Sigmoid colon (tissue), 7 donors: ENCODE measurements around the gene PPME1. TPM values are rescaled to one million over a fixed set of nuclear protein-coding genes. Genes with fewer than 3 reads are reported as not detected.

Experiments used
- DNase-seq: peaks from one replicate; pipeline ENCODE4 v3.0.0-alpha.2; 2019
- H3K27ac ChIP-seq, 4 donors: fragments of 200-600 bp; sonication (generic); one replicate each; pipeline ENCODE4 v1.5.1; 2016 to 2019; ENCODE audit warnings: mild to moderate bottlenecking in 1 of 4
- H3K27me3 ChIP-seq, 3 donors: fragments of 200-600 bp; sonication (generic); one replicate each; pipeline ENCODE4 v1.5.1; 2019; ENCODE audit warnings: mild to moderate bottlenecking in 1 of 3
- H3K36me3 ChIP-seq, 4 donors: fragments of 200-600 bp; sonication (generic); one replicate each; pipeline ENCODE4 v1.5.1; 2016 to 2019
- H3K4me1 ChIP-seq, 4 donors: fragments of 200-600 bp; sonication (generic); one replicate each; pipeline ENCODE4 v1.5.1; 2017 to 2019
- H3K4me3 ChIP-seq, 4 donors: fragments of 200-600 bp; sonication (generic); one replicate each; pipeline ENCODE4 v1.5.1; 2017 to 2019; ENCODE audit warnings: mild to moderate bottlenecking in 2 of 4, moderate library complexity in 1 of 4
- H3K9me3 ChIP-seq, 4 donors: fragments of 200-600 bp in 3 of 4; sonication (generic) in 3 of 4; one replicate each; pipeline versions ENCODE4 v1.5.1 to v1.6.1; 2013 to 2019
- CTCF ChIP-seq, 4 experiments: fragments of 450-650 bp in 3 of 4; fragments of 200-600 bp in 1 of 4; IDR thresholded peaks; one replicate each; pipeline ENCODE4 v1.5.1; 2016 to 2019; ENCODE audit warnings: antibody characterized with exemption in 4 of 4, mild to moderate bottlenecking in 3 of 4, moderate library complexity in 2 of 4
- EP300 ChIP-seq, 4 donors: sonication (generic); formaldehyde crosslinking; IDR thresholded peaks; one replicate each; pipeline ENCODE4 v1.6.1; 2017; ENCODE audit warnings: antibody characterized with exemption in 4 of 4
- POLR2A ChIP-seq, 2 donors: fragments of 450-650 bp; IDR thresholded peaks; one replicate each; pipeline ENCODE4 v1.6.1; 2016; ENCODE audit warnings: antibody characterized with exemption in 2 of 2, mild to moderate bottlenecking in 2 of 2, moderate library complexity in 2 of 2
- POLR2AphosphoS5 ChIP-seq, 4 donors: sonication (generic); formaldehyde crosslinking; IDR thresholded peaks; one replicate each; pipeline ENCODE4 v1.6.1; 2017; ENCODE audit warnings: antibody characterized with exemption in 4 of 4
- WGBS, 2 donors: extraction: QIAGEN DNeasy Blood & Tissue Kit; methylation state at CpG; one replicate each; pipeline ENCODE4 v1.1.7; 2013; 5-methylcytosine and 5-hydroxymethylcytosine counted together
- intact Hi-C: fragments of 100-400 bp; cut with DNase I; formaldehyde crosslinking; loops from one replicate; pipeline ENCODE4 v1.15.1; 2023
- polyA plus RNA-seq, 3 donors: library from polyadenylated mRNA; stranded (reverse); fragments of 200-250 nt; gene quantifications; one replicate each; pipeline ENCODE4 v1.2.3, GENCODE V29; 2013
- total RNA-seq, 4 donors: library from RNA; depleted of rRNA; stranded (reverse); fragments of >200 nt; gene quantifications; one replicate each; pipeline ENCODE4 v1.1.0, GENCODE V29; 2016
- donor health status: healthy with polysubstance abuse.
- donor health status: Bipolar disorder and iron deficiency.
- donor health status: healthy.

The PPME1 gene
- total and polyA plus RNA-seq, 7 donors: 10.8 to 22.7 (median 19.3) TPM

- DNase-seq: no peak
- H3K36me3 ChIP-seq: peaks cover 11 to 82% (median 21%) of the 10 kb centered on the region in 4 donors
- intact Hi-C loops: no loop called here
- H3K4me3 ChIP-seq: no peak overlapping the region
- no peak for TF ChIP-seq POLR2AphosphoS5 (IDR thresholded peaks at IDR 0.05)
- TF ChIP-seq POLR2A (IDR thresholded peaks at IDR 0.05): no peak
- TF ChIP-seq CTCF (IDR thresholded peaks at IDR 0.05): no peak
- no peak for TF ChIP-seq EP300 (IDR thresholded peaks at IDR 0.05)
- 96 to 97% methylated on average over 2 of the region's 2 CpGs for WGBS, 2 donors
- no peaks in the 10 kb centered on the region for H3K9me3 ChIP-seq
- H3K27me3 ChIP-seq: no peaks in the 10 kb centered on the region
- H3K4me1 ChIP-seq: no peaks in the 10 kb centered on the region
- H3K27ac ChIP-seq: no peak overlapping the region
Observed at GRCh38 chr11:74249496-74249895, 78.4 kb downstream of the PPME1 start.

GRCh38 chr11:74253361-74253760 lies 82.3 kb downstream of the PPME1 start:
- peaks cover 0 to 65% (median 15%) of the 10 kb centered on the region in 4 donors for H3K36me3 ChIP-seq
- no peaks in the 10 kb centered on the region for H3K9me3 ChIP-seq
- H3K4me1 ChIP-seq: peaks cover 0 to 17% (median 15%) of the 10 kb centered on the region in 4 donors
- WGBS, 2 donors: 90 to 93% methylated on average over 8 of the region's 8 CpGs
- DNase-seq: no peak
- no peak overlapping the region for H3K27ac ChIP-seq
- TF ChIP-seq POLR2A (IDR thresholded peaks at IDR 0.05) (no peak), CTCF (IDR thresholded peaks at IDR 0.05) (no peak), POLR2AphosphoS5 (IDR thresholded peaks at IDR 0.05) (no peak), EP300 (IDR thresholded peaks at IDR 0.05) (no peak)
- H3K4me3 ChIP-seq: no peak overlapping the region
- intact Hi-C loops: loop anchor here (10.0 kb wide), 1 partner anchor 481 kb away; the partner anchor contains the start of gene CHRDL2
- no peaks in the 10 kb centered on the region for H3K27me3 ChIP-seq

- 41 to 51% methylated on average over 5 of the region's 5 CpGs for WGBS, 2 donors
- no peak for DNase-seq
Observed at GRCh38 chr11:74255741-74256375, 84.8 kb downstream of the PPME1 start.

GRCh38 chr11:74256378-74257133 lies 85.5 kb downstream of the PPME1 start:
- Histone ChIP-seq H3K4me1 (peaks cover 0 to 19% (median 18%) of the 10 kb centered on the region in 4 donors), H3K4me3 (no peak overlapping the region), H3K27me3 (no peaks in the 10 kb centered on the region), H3K9me3 (no peaks in the 10 kb centered on the region), H3K36me3 (peaks cover 0 to 40% (median 9%) of the 10 kb centered on the region in 4 donors), H3K27ac (no peak overlapping the region)
- intact Hi-C loops: loop anchor here (1.0 to 10.0 kb wide), 4 partner anchors 65 to 478 kb away; partner anchors contain the start of genes CHRDL2 and PGM2L1
- WGBS, 2 donors: 79 to 87% methylated on average over 5 of the region's 5 CpGs
- no peak for TF ChIP-seq POLR2AphosphoS5 (IDR thresholded peaks at IDR 0.05)
- no peak for TF ChIP-seq CTCF (IDR thresholded peaks at IDR 0.05)
- TF ChIP-seq EP300 (IDR thresholded peaks at IDR 0.05): no peak
- no peak for TF ChIP-seq POLR2A (IDR thresholded peaks at IDR 0.05)
- no peak for DNase-seq

More at GRCh38 chr11:74255741-74256375, 84.8 kb downstream of the PPME1 start:
- Histone ChIP-seq H3K36me3 (peaks cover 0 to 47% (median 13%) of the 10 kb centered on the region in 4 donors), H3K9me3 (no peaks in the 10 kb centered on the region), H3K4me3 (no peak overlapping the region), H3K27me3 (no peaks in the 10 kb centered on the region), H3K4me1 (peaks cover 0 to 19% (median 18%) of the 10 kb centered on the region in 4 donors), H3K27ac (no peak overlapping the region)
- TF ChIP-seq POLR2A (IDR thresholded peaks at IDR 0.05) (no peak), CTCF (IDR thresholded peaks at IDR 0.05) (peak; percentile 62 to 90 (median 86))
- intact Hi-C loops: loop anchor here (1.0 to 10.0 kb wide), 4 partner anchors 65 to 479 kb away; partner anchors contain the start of genes CHRDL2 and PGM2L1
